HCT116 (cell line): ENCODE data around the gene ICE1. TPM values are rescaled to one million over a fixed set of nuclear protein-coding genes. Genes with fewer than 3 reads are reported as not detected.

Experiments
- ATAC-seq: fragments of 200-7000 bp; cut with Tn5 transposase; 2 replicates; pipeline ENCODE4 v1.9.1; 2020; ENCODE audit warnings: mild to moderate bottlenecking, moderate library complexity
- BruUV-seq: library from RNA; stranded (reverse); fragments of 400-500 nt; replicated peaks from 2 replicates; lab custom pipeline; 2021; lab: Mats Ljungman, UMichigan
- CTCF ChIA-PET: fragments of 300-600 bp; sonication (Branson Sonifier 250); formaldehyde crosslinking; loops from one replicate; lab custom pipeline; 2021; ENCODE audit warnings: antibody characterized with exemption; lab: Charles Lee
- POLR2A ChIA-PET: fragments of 300-600, 350-600 bp; sonication (Branson Sonifier 250); formaldehyde crosslinking; loops from one replicate; lab custom pipeline; 2021; ENCODE audit warnings: antibody characterized with exemption; lab: Charles Lee
- RAD21 ChIA-PET, 2 experiments: fragments of 300-600 bp; sonication (Branson Sonifier 250); formaldehyde crosslinking; loops; one replicate each; lab custom pipeline; 2023; ENCODE audit warnings: low total read pairs in 2 of 2; ENCODE audit not compliant: uncharacterized antibody in 2 of 2, unreplicated experiment in 2 of 2, low non-redundant PET in 1 of 2; lab: Charles Lee
- DNase-seq: peaks from one replicate; pipeline ENCODE4 v3.0.0-alpha.2; 2010; ENCODE audit warnings: low read depth, low spot score
- H2AFZ ChIP-seq: fragments of 200-600 bp; shearing (Covaris generic), sonication (generic); 2 replicates; pipeline ENCODE4 v1.6.1; 2017; ENCODE audit warnings: low read depth, mixed run types, mixed read lengths, antibody characterized with exemption, low read length; ENCODE audit not compliant: poor library complexity, severe bottlenecking
- H3K27ac ChIP-seq: 2 replicates; pipeline ENCODE4 v1.5.1; 2012; ENCODE audit warnings: low read depth, low read length
- H3K27me3 ChIP-seq: fragments of 200-600 bp; sonication (generic); 2 replicates; pipeline ENCODE4 v1.6.1; 2016; ENCODE audit warnings: mixed run types, low read length, mixed read lengths; ENCODE audit not compliant: insufficient read depth
- H3K36me3 ChIP-seq, 2 experiments: fragments of 200-500 bp in 1 of 2; fragments of 200-600 bp in 1 of 2; sonication (Bioruptor generic) in 1 of 2; sonication (generic) in 1 of 2; 2 replicates each; pipeline versions ENCODE4 v1.5.1 to v1.6.1; 2014 to 2016; ENCODE audit warnings: low read length in 2 of 2, inconsistent platforms in 1 of 2, mixed read lengths in 1 of 2, mixed run types in 1 of 2; ENCODE audit not compliant: insufficient read depth in 2 of 2, control insufficient read depth in 1 of 2
- H3K4me1 ChIP-seq, 2 experiments: fragments of 200-600 bp in 1 of 2; sonication (generic) in 1 of 2; 2 replicates each; pipeline versions ENCODE4 v1.5.1 to v1.6.1; 2012 to 2017; ENCODE audit warnings: low read length in 2 of 2, inconsistent platforms in 1 of 2, mild to moderate bottlenecking in 1 of 2, mixed read lengths in 1 of 2, mixed run types in 1 of 2, moderate library complexity in 1 of 2; ENCODE audit not compliant: insufficient read depth in 2 of 2, control insufficient read depth in 1 of 2
- H3K4me2 ChIP-seq: fragments of 200-600 bp; sonication (generic); 2 replicates; pipeline ENCODE4 v1.6.1; 2017; ENCODE audit warnings: mixed run types, low read length, mixed read lengths
- H3K4me3 ChIP-seq, 2 experiments: fragments of 200-600 bp in 1 of 2; sonication (generic) in 1 of 2; replicated peaks in 1 of 2; 2 replicates each; pipeline ENCODE4 v1.5.1; 2011 to 2016; ENCODE audit warnings: low read length in 2 of 2, control low read depth in 1 of 2, low read depth in 1 of 2, mild to moderate bottlenecking in 1 of 2, mixed read lengths in 1 of 2, mixed run types in 1 of 2
- H3K79me2 ChIP-seq: fragments of 200-600 bp; sonication (generic); 2 replicates; pipeline ENCODE4 v1.6.1; 2017; ENCODE audit warnings: mild to moderate bottlenecking, mixed run types, low read length, moderate library complexity, mixed read lengths; ENCODE audit not compliant: insufficient read depth
- H3K9ac ChIP-seq: fragments of 200-600 bp; sonication (generic); 2 replicates; pipeline ENCODE4 v1.6.1; 2016; ENCODE audit warnings: low read length, mixed read lengths
- H3K9me2 ChIP-seq: fragments of 200-600 bp; sonication (generic), shearing (Covaris generic); 2 replicates; pipeline ENCODE4 v1.6.1; 2017; ENCODE audit warnings: mixed run types, mild to moderate bottlenecking, moderate library complexity; ENCODE audit not compliant: insufficient read depth
- H3K9me3 ChIP-seq, 2 experiments: fragments of 200-500 bp in 1 of 2; fragments of 200-600 bp in 1 of 2; sonication (Bioruptor generic) in 1 of 2; sonication (generic) in 1 of 2; 2 replicates each; pipeline ENCODE4 v1.6.1; 2014 to 2017; ENCODE audit warnings: low read length in 2 of 2, mixed read lengths in 2 of 2, inconsistent platforms in 1 of 2, low read depth in 1 of 2, mild to moderate bottlenecking in 1 of 2, mixed run types in 1 of 2, moderate library complexity in 1 of 2; ENCODE audit not compliant: control insufficient read depth in 1 of 2, insufficient read depth in 1 of 2
- H4K20me1 ChIP-seq: fragments of 200-600 bp; sonication (generic), shearing (Covaris generic); 2 replicates; pipeline ENCODE4 v1.6.1; 2017; ENCODE audit warnings: mixed run types, mild to moderate bottlenecking, moderate library complexity; ENCODE audit not compliant: insufficient read depth
- CBX3 ChIP-seq: IDR thresholded peaks from 2 replicates; pipeline ENCODE4 v1.6.1; 2012; ENCODE audit warnings: low read depth
- CTCF ChIP-seq, 3 experiments: fragments of 200-600 bp in 1 of 3; sonication (generic) in 1 of 3; IDR thresholded peaks in 2 of 3; conservative IDR thresholded peaks in 1 of 3; 2 replicates each; pipeline ENCODE4 v1.5.1; 2012 to 2017; ENCODE audit warnings: low read depth in 2 of 3, low read length in 2 of 3, antibody characterized with exemption in 1 of 3, borderline replicate concordance in 1 of 3, control low read depth in 1 of 3, mild to moderate bottlenecking in 1 of 3, mixed read lengths in 1 of 3, mixed run types in 1 of 3, moderate library complexity in 1 of 3; ENCODE audit not compliant: insufficient read depth in 1 of 3
- ELF1 ChIP-seq: IDR thresholded peaks from 2 replicates; pipeline ENCODE4 v1.6.1; 2012; ENCODE audit warnings: low read depth, borderline replicate concordance
- EZH2phosphoT487 ChIP-seq: fragments of 200-600 bp; IDR thresholded peaks from 2 replicates; pipeline ENCODE4 v1.6.1; 2018; ENCODE audit warnings: antibody characterized with exemption, borderline replicate concordance
- FOSL1 ChIP-seq: IDR thresholded peaks from 2 replicates; pipeline ENCODE4 v1.6.1; 2012; ENCODE audit warnings: low read depth
- JUND ChIP-seq: IDR thresholded peaks from 2 replicates; pipeline ENCODE4 v1.6.1; 2012
- MAX ChIP-seq: IDR thresholded peaks from 2 replicates; pipeline ENCODE4 v1.6.1; 2012
- RAD21 ChIP-seq: IDR thresholded peaks from 2 replicates; pipeline ENCODE4 v1.6.1; 2012; ENCODE audit warnings: low read depth, mild to moderate bottlenecking
- SIN3A ChIP-seq: IDR thresholded peaks from 2 replicates; pipeline ENCODE4 v1.6.1; 2012; ENCODE audit warnings: low read depth
- SP1 ChIP-seq: IDR thresholded peaks from 2 replicates; pipeline ENCODE4 v1.6.1; 2012; ENCODE audit warnings: low read depth
- SRF ChIP-seq: IDR thresholded peaks from 2 replicates; pipeline ENCODE4 v1.6.1; 2012; ENCODE audit warnings: low read depth
- YY1 ChIP-seq: IDR thresholded peaks from 2 replicates; pipeline ENCODE4 v1.6.1; 2011; ENCODE audit warnings: low read length, low read depth, moderate library complexity, mild to moderate bottlenecking; ENCODE audit not compliant: insufficient replicate concordance; ENCODE audit errors: extremely low read depth
- ZFX ChIP-seq: fragments of 450-650 bp; IDR thresholded peaks from 2 replicates; pipeline ENCODE4 v1.6.1; 2017
- intact Hi-C: fragments of 100-400 bp; cut with micrococcal nuclease; formaldehyde crosslinking; loops from 2 replicates; pipeline ENCODE4 v1.10.0; 2022
- total RNA-seq: library from RNA; stranded (reverse); gene quantifications from one replicate; pipeline ENCODE4 v1.2.1, GENCODE V29; 2021; ENCODE audit not compliant: unreplicated experiment

Gene ICE1
- total RNA-seq, 1 experiment from 2014 or later, result 30.0 TPM

- POLR2A ChIA-PET, result no interaction called here
These were observed 7.7 kb downstream of the ICE1 start for GRCh38 chr5:5430136-5430535.

More at GRCh38 chr5:5430136-5430535, 7.7 kb downstream of the ICE1 start:
- no TSS peak for BruUV-seq
- Histone ChIP-seq H4K20me1 (peaks cover 6% of the 10 kb centered on the region; the same call in 1 of the 2 replicates), H3K9me2 (no peaks in the 10 kb centered on the region), H3K79me2 (peaks cover 100% of the 10 kb centered on the region), H2AFZ (no peak overlapping the region), H3K36me3 (no peaks in the 10 kb centered on the region), H3K4me1 (no peaks in the 10 kb centered on the region), H3K9ac (no peak overlapping the region), H3K9me3 (no peaks in the 10 kb centered on the region), H3K4me3 (no peak overlapping the region), H3K4me2 (no peak overlapping the region), H3K27me3 (no peaks in the 10 kb centered on the region), H3K27ac (no peak overlapping the region)
- TF ChIP-seq JUND (no peak), FOSL1 (no peak), ZFX (no peak), MAX (no peak), CTCF (IDR thresholded peaks at IDR 0.05 in 2 of 3, conservative IDR thresholded peaks at IDR 0.05 in 1 of 3; ENCODE audit: borderline replicate concordance in 1 of 3, insufficient read depth in 1 of 3, low read depth in 2 of 3, low read length in 2 of 3) (no peak), SP1 (no peak), EZH2phosphoT487 (no peak), SIN3A (no peak), YY1 (no peak), CBX3 (no peak), SRF (no peak), ELF1 (no peak), RAD21 (no peak)
- intact Hi-C loops, result no loop called here
- no peak for ATAC-seq
- DNase-seq, result no peak
- CTCF ChIA-PET, result no interaction called here
- RAD21 ChIA-PET, result no interaction called here
